A673 (cell line): Measurements from ENCODE around the gene SGMS1. TPM values are rescaled to one million over a fixed set of nuclear protein-coding genes. Genes with fewer than 3 reads are reported as not detected.

Source experiments
- BruUV-seq: library from RNA; stranded (reverse); fragments of 400-500 nt; replicated peaks from 2 replicates; lab custom pipeline; 2021; lab: Mats Ljungman, UMichigan
- CTCF ChIA-PET: fragments of 300-600 bp; sonication (Branson Sonifier 250); formaldehyde crosslinking; loops from one replicate; lab custom pipeline; 2022; ENCODE audit warnings: antibody characterized with exemption; lab: Charles Lee
- POLR2A ChIA-PET: fragments of 300-600 bp; sonication (Branson Sonifier 250); formaldehyde crosslinking; loops from one replicate; lab custom pipeline; 2022; ENCODE audit warnings: antibody characterized with exemption; ENCODE audit not compliant: low non-redundant PET; lab: Charles Lee
- DNase-seq: peaks from one replicate; pipeline ENCODE4 v3.0.0-alpha.2; 2015; ENCODE audit warnings: low spot score
- H3K27ac ChIP-seq: fragments of 200-600 bp; sonication (generic); 2 replicates; pipeline ENCODE4 v1.5.1; 2016; ENCODE audit warnings: mixed run types, low read depth, mild to moderate bottlenecking, mixed read lengths, antibody characterized with exemption, low read length; ENCODE audit not compliant: poor library complexity, severe bottlenecking
- H3K27me3 ChIP-seq: fragments of 200-600 bp; sonication (generic); replicated peaks from 2 replicates; pipeline ENCODE4 v1.6.1; 2017; ENCODE audit warnings: mixed run types, low read depth, mild to moderate bottlenecking, mixed read lengths, antibody characterized with exemption, low read length; ENCODE audit not compliant: insufficient read depth, poor library complexity
- H3K36me3 ChIP-seq: fragments of 200-600 bp; sonication (generic); 2 replicates; pipeline ENCODE4 v1.6.1; 2016; ENCODE audit warnings: mixed run types, mild to moderate bottlenecking, mixed read lengths, antibody characterized with exemption, low read length; ENCODE audit not compliant: insufficient read depth, poor library complexity, severe bottlenecking
- H3K4me1 ChIP-seq: fragments of 200-600 bp; sonication (generic); 2 replicates; pipeline ENCODE4 v1.6.1; 2017; ENCODE audit warnings: mixed run types, mild to moderate bottlenecking, mixed read lengths, antibody characterized with exemption, low read length; ENCODE audit not compliant: insufficient read depth, poor library complexity, severe bottlenecking
- H3K4me3 ChIP-seq: fragments of 200-600 bp; sonication (generic); 2 replicates; pipeline ENCODE4 v1.5.1; 2016; ENCODE audit warnings: low read depth, mixed run types, mild to moderate bottlenecking, mixed read lengths, low read length; ENCODE audit not compliant: poor library complexity, severe bottlenecking
- H3K9me3 ChIP-seq: fragments of 200-600 bp; sonication (generic); 2 replicates; pipeline ENCODE4 v1.6.1; 2016; ENCODE audit warnings: mixed run types, low read depth, mild to moderate bottlenecking, mixed read lengths, antibody characterized with exemption, low read length; ENCODE audit not compliant: poor library complexity, severe bottlenecking
- EZH2 ChIP-seq: fragments of 200-600 bp; sonication (generic); IDR thresholded peaks from 2 replicates; pipeline ENCODE4 v1.6.1; 2017; ENCODE audit warnings: borderline replicate concordance, low read depth, mild to moderate bottlenecking, mixed read lengths, antibody characterized with exemption, low read length; ENCODE audit not compliant: poor library complexity, severe bottlenecking
- intact Hi-C: fragments of 100-400 bp; cut with micrococcal nuclease; formaldehyde crosslinking; loops from one replicate; pipeline ENCODE4 v1.10.0; 2022; ENCODE audit not compliant: unreplicated experiment
- total RNA-seq: library from RNA; stranded (reverse); gene quantifications from 2 replicates; pipeline ENCODE4 v1.2.3, GENCODE V29; 2021
- TF ChIP-seq, protein P1 (sequence below): fragments of 300-800, 200-600 bp; sonication (generic); conservative IDR thresholded peaks from 2 replicates; pipeline ENCODE4 v1.5.1; 2017; ENCODE audit warnings: low read depth, mild to moderate bottlenecking, antibody characterized with exemption, low read length, moderate library complexity, mixed read lengths

The SGMS1 gene
- total RNA-seq, 1 experiment from 2014 or later = 13.0 TPM

GRCh38 chr10:50309342-50309741 lies 314.4 kb downstream of the SGMS1 start:
- no peaks in the 10 kb centered on the region for H3K36me3 ChIP-seq
- no peak for TF ChIP-seq EZH2
- TF ChIP-seq, protein P1, sequence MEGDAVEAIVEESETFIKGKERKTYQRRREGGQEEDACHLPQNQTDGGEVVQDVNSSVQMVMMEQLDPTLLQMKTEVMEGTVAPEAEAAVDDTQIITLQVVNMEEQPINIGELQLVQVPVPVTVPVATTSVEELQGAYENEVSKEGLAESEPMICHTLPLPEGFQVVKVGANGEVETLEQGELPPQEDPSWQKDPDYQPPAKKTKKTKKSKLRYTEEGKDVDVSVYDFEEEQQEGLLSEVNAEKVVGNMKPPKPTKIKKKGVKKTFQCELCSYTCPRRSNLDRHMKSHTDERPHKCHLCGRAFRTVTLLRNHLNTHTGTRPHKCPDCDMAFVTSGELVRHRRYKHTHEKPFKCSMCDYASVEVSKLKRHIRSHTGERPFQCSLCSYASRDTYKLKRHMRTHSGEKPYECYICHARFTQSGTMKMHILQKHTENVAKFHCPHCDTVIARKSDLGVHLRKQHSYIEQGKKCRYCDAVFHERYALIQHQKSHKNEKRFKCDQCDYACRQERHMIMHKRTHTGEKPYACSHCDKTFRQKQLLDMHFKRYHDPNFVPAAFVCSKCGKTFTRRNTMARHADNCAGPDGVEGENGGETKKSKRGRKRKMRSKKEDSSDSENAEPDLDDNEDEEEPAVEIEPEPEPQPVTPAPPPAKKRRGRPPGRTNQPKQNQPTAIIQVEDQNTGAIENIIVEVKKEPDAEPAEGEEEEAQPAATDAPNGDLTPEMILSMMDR = no peak
- no peaks in the 10 kb centered on the region for H3K4me1 ChIP-seq
- no peak overlapping the region for H3K4me3 ChIP-seq
- CTCF ChIA-PET = no interaction called here
- H3K27ac ChIP-seq = no peak overlapping the region
- POLR2A ChIA-PET = no interaction called here
- no TSS peak for BruUV-seq
- H3K27me3 ChIP-seq = no peaks in the 10 kb centered on the region
- intact Hi-C loops = no loop called here
- H3K9me3 ChIP-seq = no peaks in the 10 kb centered on the region
- DNase-seq = no peak

DNA sequence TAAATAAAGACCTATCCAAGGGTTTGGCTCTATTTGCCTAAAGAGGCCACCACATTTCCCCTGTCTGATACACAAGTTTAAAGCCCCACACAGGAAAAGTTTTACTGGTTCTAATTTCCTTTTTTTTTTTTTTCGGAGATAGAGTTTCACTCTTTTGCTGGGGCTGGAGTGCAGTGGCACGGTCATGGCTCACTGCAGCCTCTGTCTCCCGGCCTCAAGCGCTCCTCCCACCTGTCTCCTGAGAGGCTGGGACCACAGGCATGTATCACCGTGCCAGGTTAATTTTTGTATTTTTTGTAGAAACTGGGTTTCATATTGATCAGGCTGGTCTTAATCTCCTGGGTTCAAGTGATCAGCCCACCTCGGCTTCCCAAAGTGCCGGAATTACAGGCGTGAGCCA lies 319.1 kb downstream of the SGMS1 start:
- H3K4me1 ChIP-seq = no peaks in the 10 kb centered on the region
- POLR2A ChIA-PET = no interaction called here
- CTCF ChIA-PET = no interaction called here
- H3K4me3 ChIP-seq = no peak overlapping the region
- no peak for TF ChIP-seq EZH2
- TF ChIP-seq, protein P1 = no peak
- DNase-seq = no peak
- intact Hi-C loops = no loop called here
- H3K9me3 ChIP-seq = no peaks in the 10 kb centered on the region
- no TSS peak for BruUV-seq
- no peak overlapping the region for H3K27ac ChIP-seq
- no peaks in the 10 kb centered on the region for H3K27me3 ChIP-seq
- H3K36me3 ChIP-seq = no peaks in the 10 kb centered on the region

GRCh38 chr10:50299948-50300669 lies 323.6 kb downstream of the SGMS1 start:
- Histone ChIP-seq H3K4me3 (no peak overlapping the region), H3K36me3 (no peaks in the 10 kb centered on the region), H3K27me3 (no peaks in the 10 kb centered on the region), H3K4me1 (no peaks in the 10 kb centered on the region), H3K27ac (no peak overlapping the region), H3K9me3 (no peaks in the 10 kb centered on the region)
- POLR2A ChIA-PET = no interaction called here
- no peak for DNase-seq
- CTCF ChIA-PET = no interaction called here
- intact Hi-C loops = no loop called here
- BruUV-seq = no TSS peak
- TF ChIP-seq, protein P1 = no peak
- no peak for TF ChIP-seq EZH2
